ENCODE results near the gene TMEM39B.
A peak's percentile ranks its signal among the peaks of the same experiment; 100 is the strongest.

TMEM39B gene

DNA sequence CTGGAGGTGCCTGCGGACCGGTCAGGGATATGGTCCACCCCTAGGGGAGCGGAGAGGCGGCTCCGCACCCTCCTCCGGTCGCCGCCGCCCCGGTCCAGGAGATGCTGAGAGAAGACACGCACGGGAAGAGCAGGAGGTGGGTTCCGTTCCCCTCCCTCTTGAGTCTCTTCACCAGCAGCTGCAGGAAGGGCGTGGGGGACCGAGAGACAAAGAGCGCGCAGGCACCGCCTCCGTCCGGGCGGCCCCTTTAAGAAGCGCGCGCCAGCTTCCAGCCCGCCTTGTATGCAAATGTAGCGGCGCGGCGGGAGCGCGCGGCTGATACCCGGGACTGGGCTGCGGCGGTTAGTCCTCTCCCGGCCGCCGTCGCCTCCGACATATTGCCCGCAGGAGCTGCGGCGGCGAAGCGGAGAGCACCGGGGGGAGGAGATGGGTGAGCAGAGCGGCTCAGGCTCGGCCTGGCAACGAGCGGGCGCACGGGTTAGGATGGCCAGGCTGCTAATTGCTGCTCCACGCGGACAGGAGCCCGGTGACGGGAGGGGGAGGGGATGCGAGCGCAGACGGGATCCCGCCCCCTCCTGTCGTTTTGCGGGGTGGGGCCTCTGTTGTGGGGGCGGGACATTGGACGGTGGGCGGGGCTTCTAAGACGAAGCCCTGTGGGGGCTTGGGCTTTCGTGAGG is at the start of gene TMEM39B:
TMEM39B (plus strand) TSS at position 318 of the 677 bp plus-strand sequence; CDS start at position 427, 109 bp downstream.
- in situ Hi-C loops (cut with HindIII; ENCODE audit: low pct_unique_long_range_greater_than_20kb, low sequenced_read_pairs) = no loop called here
- TF ChIP-seq JUND (IDR thresholded peaks at IDR 0.05; ENCODE audit: low read depth) = no peak
- peak; percentile 81 to 92 for DNase-seq (ENCODE audit: low read depth in 1 of 2, low spot score in 1 of 2)

DNA sequence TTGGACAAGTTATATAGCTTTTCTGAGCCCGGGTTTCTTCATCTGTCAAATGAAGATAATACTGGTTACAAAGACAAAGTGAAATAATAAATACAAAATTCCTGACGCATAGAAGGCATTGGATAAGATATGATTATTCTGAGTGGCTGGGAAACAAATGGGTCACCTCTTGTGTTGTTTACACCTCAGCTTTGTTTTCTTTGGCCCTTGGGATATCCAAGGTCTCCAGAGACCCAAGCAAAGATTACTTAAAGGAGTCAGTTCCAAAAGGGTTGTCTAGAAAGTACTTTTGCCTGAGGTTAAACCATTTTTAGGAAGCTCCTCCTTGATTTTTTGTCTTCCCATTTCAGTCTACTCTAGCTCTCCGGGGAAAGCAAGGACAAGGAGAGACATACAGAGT is 49.4 kb upstream of the TMEM39B start:
- no peak for TF ChIP-seq JUND (IDR thresholded peaks at IDR 0.05; ENCODE audit: low read depth)
- in situ Hi-C loops (cut with HindIII; ENCODE audit: low pct_unique_long_range_greater_than_20kb, low sequenced_read_pairs) = no loop called here
- no peak for DNase-seq (ENCODE audit: low read depth in 1 of 2, low spot score in 1 of 2)

DNA sequence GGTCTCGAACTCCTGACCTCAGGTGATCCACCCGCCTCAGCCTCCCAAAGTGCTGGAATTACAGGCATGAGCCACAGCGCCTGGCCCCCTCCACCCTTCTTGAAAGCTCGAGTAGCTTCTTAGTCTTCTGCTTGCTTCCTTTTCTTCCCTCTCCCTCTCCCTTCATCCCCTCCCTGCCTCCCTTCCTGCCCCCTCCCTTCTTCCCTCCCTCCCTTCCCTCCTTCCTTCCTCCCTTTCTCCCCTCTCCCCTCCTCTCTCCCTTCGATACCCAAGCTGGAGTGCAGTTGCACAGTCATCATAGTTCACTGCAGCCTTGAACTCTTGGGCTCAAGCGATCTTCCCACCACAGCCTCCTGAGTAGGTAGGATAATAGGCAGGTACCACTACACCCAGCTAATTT is 47.2 kb upstream of the TMEM39B start:
- in situ Hi-C loops (cut with HindIII; ENCODE audit: low pct_unique_long_range_greater_than_20kb, low sequenced_read_pairs) = no loop called here
- TF ChIP-seq JUND (IDR thresholded peaks at IDR 0.05; ENCODE audit: low read depth) = no peak
- no peak for DNase-seq (ENCODE audit: low read depth in 1 of 2, low spot score in 1 of 2)

DNA sequence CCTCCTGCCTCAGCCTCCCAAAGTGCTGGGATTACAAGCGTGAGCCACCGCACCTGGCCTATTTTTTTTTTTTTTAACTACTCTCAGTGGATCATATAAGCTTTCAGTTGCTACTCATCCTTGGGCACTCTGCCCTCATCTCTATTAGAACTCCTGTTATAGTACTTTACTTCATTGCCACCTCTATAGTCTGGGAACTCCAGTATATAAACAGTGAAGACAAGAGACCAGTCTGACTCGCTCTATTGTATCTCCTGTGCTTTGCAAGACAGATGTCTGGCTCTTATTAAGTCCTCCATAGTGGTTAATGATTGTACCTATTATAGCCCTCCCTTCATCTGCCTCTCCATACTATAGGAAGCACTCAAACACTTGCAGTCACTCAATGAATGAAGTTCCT is 44.0 kb upstream of the TMEM39B start:
- TF ChIP-seq JUND (IDR thresholded peaks at IDR 0.05; ENCODE audit: low read depth) = no peak
- no peak for DNase-seq (ENCODE audit: low read depth in 1 of 2, low spot score in 1 of 2)
- in situ Hi-C loops (cut with HindIII; ENCODE audit: low pct_unique_long_range_greater_than_20kb, low sequenced_read_pairs) = no loop called here

DNA sequence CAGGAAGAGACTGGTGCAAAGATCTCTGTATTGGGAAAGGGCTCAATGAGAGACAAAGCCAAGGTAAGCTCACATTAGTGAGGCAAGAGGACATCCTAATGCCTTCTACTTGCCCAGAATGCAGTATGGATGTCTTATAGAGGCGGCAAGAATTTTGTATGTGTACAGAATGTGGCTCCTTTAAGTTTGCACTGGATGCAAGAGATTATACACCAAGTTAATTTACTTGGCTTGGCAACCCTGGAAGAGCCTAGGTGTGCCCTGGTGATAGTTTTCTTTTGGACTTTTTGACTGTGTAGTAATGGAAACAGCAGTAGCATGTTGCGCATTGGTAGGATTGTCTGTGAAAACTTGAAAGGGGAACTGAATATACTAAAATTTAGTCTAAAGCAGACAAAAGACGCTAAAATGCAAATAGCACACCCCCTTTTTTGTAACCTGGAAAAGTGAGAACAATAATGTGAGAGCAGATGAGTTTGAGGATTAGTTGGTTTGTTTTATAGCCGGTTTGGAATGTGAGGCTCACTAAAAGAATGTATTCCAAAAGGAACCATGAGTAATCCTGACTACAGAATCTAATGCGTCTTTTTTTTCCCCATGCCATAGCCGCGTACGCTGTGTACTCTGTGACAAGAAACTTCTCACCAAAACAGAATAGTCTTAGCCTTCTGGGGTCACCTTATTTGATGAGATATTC is 41.0 kb upstream of the TMEM39B start:
- TF ChIP-seq JUND (IDR thresholded peaks at IDR 0.05; ENCODE audit: low read depth) = no peak
- in situ Hi-C loops (cut with HindIII; ENCODE audit: low pct_unique_long_range_greater_than_20kb, low sequenced_read_pairs) = no loop called here
- DNase-seq (ENCODE audit: low read depth in 1 of 2, low spot score in 1 of 2) = peak; percentile 11 to 67

DNA sequence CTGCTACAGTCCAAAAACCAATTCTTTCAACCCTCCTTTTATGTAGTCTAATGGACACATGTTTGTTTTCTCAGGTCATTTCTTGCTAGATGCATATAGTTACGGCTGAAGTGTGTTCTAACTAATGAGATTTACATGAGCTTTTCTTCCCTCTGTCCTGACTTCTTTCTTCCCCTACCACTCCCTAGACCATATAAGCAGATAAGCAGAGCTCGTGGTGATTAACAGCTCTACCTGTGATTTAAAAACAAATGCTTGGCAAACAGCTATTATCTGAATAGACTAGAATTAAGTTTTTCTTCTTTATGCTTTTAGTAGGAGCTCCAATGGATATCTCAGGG is 40.5 kb upstream of the TMEM39B start:
- TF ChIP-seq JUND (IDR thresholded peaks at IDR 0.05; ENCODE audit: low read depth) = no peak

DNA sequence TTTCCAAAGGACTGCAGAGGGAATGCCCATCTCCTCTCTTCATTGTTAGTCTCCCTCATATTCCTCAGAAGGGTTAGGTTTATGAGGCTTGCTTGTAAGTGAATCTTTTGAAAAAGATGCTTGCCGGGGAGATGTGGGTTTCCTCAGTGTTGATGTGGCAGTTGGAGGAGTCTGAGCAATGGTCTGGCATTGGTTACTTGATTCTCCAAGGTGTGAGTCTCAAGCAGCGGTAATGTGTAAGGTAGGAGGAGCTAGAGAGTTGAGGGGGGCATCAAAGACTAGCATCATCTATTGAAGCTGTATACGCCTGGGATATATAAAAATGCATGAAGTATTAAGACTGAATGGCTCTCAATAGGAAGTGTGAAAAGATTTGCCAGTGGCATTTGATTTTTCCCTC is 37.6 kb upstream of the TMEM39B start:
- no peak for DNase-seq (ENCODE audit: low read depth in 1 of 2, low spot score in 1 of 2)
- TF ChIP-seq JUND (IDR thresholded peaks at IDR 0.05; ENCODE audit: low read depth) = no peak
- in situ Hi-C loops (cut with HindIII; ENCODE audit: low pct_unique_long_range_greater_than_20kb, low sequenced_read_pairs) = no loop called here

More for the DNA sequence above, 40.5 kb upstream of the TMEM39B start:
- in situ Hi-C loops (cut with HindIII; ENCODE audit: low pct_unique_long_range_greater_than_20kb, low sequenced_read_pairs) = no loop called here
- no peak for DNase-seq (ENCODE audit: low read depth in 1 of 2, low spot score in 1 of 2)

DNA sequence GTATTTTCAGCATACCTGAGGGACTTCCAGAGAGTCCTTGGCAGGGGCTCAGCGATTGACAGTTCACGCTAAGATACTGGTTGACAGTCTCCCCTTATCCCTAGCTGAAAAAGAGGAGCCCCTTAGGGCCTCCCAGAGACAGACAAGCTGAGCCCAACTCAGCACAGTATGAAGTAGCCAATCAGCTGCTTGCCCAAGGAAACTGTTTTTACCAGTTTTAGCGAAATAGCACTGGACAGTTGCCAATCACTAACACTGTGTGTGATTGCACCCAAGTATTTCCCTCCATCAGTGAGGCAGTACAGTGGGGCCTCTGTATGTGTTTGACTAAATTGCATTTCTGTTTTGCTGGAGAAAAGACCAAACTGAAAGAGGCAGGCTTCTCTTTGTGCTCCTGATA is 32.0 kb upstream of the TMEM39B start:
- in situ Hi-C loops (cut with HindIII; ENCODE audit: low pct_unique_long_range_greater_than_20kb, low sequenced_read_pairs) = no loop called here
- no peak for DNase-seq (ENCODE audit: low read depth in 1 of 2, low spot score in 1 of 2)
- TF ChIP-seq JUND (IDR thresholded peaks at IDR 0.05; ENCODE audit: low read depth) = no peak

DNA sequence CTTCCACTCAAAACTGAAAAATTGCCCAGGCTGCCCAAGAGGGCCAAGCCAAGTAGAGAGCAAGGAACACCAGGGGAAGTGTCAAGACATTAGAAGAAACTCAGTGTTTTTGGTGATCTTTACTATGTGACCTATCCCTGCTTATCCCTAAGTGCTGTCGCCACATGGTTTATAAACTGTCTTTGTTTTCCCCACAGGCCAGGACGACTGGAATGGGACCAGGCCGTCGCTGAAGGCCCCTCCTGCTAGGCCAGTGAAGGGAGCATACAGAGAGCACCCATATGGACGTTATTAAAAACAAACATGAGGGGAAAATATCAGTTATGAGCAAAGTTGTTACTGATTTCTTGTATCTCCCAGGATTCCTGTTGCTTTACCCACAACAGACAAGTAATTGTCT is 30.4 kb upstream of the TMEM39B start:
- DNase-seq (ENCODE audit: low read depth in 1 of 2, low spot score in 1 of 2) = no peak
- in situ Hi-C loops (cut with HindIII; ENCODE audit: low pct_unique_long_range_greater_than_20kb, low sequenced_read_pairs) = no loop called here
- TF ChIP-seq JUND (IDR thresholded peaks at IDR 0.05; ENCODE audit: low read depth) = no peak

DNA sequence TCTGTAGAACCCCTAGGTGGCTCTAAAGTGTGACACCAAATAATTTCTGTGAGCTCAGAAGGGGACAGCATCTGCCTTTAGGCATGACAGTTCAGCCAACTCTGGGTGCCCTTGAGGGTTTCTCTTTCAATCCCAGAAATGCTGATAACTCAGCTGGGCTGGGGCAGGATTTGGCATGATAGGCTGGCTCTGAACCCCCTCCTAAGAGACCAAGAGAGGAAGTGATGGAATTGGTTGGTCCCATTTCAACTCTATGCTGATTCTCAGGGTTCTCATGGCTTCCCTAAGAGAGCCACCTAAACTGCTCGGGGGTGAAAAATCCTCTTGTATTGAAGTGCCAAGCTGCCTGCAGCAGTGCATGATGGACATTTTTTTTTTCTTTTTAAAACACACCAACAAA is 28.5 kb upstream of the TMEM39B start:
- in situ Hi-C loops (cut with HindIII; ENCODE audit: low pct_unique_long_range_greater_than_20kb, low sequenced_read_pairs) = no loop called here
- no peak for TF ChIP-seq JUND (IDR thresholded peaks at IDR 0.05; ENCODE audit: low read depth)

DNA sequence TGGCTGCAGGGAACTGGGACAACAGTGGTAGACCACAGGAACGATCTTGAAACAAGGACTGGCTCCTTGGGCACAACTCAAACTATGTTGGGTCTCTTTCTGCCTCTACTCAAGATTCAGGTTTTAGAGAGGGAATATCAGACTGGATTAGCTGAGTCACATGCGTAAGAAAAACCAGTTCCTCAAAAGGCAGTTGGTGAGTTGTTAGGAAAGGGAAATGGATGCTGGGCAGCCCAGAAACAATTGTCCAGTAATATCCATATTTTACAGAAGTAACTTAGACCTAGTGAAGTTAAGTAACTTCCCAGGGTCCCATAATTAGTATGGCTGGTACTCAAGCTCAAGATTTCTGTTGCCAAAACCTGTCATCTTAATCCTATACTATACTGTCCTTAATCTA is 27.0 kb upstream of the TMEM39B start:
- in situ Hi-C loops (cut with HindIII; ENCODE audit: low pct_unique_long_range_greater_than_20kb, low sequenced_read_pairs) = no loop called here
- TF ChIP-seq JUND (IDR thresholded peaks at IDR 0.05; ENCODE audit: low read depth) = no peak
- DNase-seq (ENCODE audit: low read depth in 1 of 2, low spot score in 1 of 2) = no peak

More for the DNA sequence above, 28.5 kb upstream of the TMEM39B start:
- no peak for DNase-seq (ENCODE audit: low read depth in 1 of 2, low spot score in 1 of 2)

DNA sequence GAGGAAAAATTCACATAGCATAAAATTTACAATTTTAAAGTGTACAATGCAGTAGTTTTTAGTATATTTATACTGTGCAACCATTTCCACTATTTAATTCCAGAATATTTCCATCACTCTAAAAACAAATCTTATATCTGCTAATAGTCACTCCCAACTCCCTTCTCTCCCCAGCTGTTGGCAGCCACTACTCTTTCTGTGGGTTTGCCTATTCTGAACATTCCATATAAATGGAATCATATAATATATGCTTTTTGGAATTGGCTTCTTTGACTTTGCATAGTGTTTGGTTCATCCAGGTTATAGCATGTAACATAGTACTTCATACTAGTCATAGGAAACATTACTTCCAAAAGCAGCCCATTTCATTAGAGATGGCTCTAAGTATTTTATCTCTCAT is 25.0 kb upstream of the TMEM39B start:
- no peak for TF ChIP-seq JUND (IDR thresholded peaks at IDR 0.05; ENCODE audit: low read depth)
- no peak for DNase-seq (ENCODE audit: low read depth in 1 of 2, low spot score in 1 of 2)
- in situ Hi-C loops (cut with HindIII; ENCODE audit: low pct_unique_long_range_greater_than_20kb, low sequenced_read_pairs) = no loop called here

DNA sequence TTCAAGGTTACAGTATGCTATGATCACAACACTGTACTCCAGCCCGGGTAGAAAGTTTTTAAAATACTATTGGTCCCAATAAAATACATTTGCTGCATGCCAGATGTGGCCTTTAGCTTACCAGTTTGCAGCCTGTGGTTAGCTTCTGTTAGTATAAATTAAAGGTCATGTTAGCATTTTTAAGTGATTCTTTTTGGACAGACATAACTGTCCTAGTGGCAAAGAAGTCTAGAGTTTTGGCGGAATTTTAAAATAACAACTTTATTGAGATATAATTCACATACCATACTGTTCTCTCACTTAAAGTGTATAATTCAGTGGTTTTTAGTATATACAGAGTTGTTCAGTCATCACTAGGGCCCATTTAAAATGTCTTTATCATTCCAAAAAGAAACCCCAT is 24.3 kb upstream of the TMEM39B start:
- TF ChIP-seq JUND (IDR thresholded peaks at IDR 0.05; ENCODE audit: low read depth) = no peak
- in situ Hi-C loops (cut with HindIII; ENCODE audit: low pct_unique_long_range_greater_than_20kb, low sequenced_read_pairs) = no loop called here
- no peak for DNase-seq (ENCODE audit: low read depth in 1 of 2, low spot score in 1 of 2)

DNA sequence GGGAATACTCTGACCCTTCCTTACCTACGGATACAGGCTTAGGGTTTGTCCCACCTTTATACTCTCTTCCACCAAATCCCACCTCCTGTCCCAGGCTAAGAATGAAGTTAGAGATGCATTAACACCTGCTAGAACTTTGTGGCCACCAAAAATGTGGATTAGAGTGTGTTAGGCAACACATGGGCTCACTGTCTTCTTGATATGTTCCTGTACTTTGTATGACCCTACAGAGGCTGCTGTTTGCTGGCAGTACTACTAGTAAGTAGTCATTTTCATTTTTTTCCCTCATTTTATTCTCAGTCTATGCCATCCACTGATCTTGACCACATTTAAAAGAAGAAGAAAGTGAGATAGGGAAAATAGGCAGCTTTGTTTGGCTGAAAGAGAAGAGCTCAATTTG is 21.0 kb upstream of the TMEM39B start:
- in situ Hi-C loops (cut with HindIII; ENCODE audit: low pct_unique_long_range_greater_than_20kb, low sequenced_read_pairs) = no loop called here
- TF ChIP-seq JUND (IDR thresholded peaks at IDR 0.05; ENCODE audit: low read depth) = no peak
- no peak for DNase-seq (ENCODE audit: low read depth in 1 of 2, low spot score in 1 of 2)

Measured in T47D (cell line).